ENCODE data around the gene ME3.

The ME3 gene

DNA sequence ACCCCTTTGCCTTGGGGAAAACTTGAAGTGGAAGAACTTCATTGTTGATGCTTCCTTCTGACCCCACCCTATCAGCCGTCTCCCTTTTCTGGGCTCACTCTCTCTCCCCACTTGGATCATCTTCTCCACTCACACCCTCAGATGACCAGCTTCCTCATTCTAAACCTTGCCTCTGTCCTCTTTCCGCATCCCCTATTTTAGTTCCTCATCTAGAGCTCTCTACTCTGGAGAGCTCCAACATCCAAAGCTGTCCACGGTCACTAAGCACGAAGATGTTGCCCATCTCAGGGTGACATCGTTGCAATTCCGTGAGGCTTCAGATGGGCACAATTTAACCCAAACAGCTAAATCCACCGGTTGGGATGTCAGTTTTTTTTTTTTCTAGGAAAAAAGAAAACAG, 31.6 kb upstream of the ME3 start:
- peak in 2 of 3 donors; percentile 10 to 17 for DNase-seq
- H3K9me3 ChIP-seq (ENCODE audit: control extremely low read depth in 1 of 5, control insufficient read depth in 4 of 5, insufficient read depth in 2 of 5, low read depth in 1 of 5, low read length in 4 of 5): no peaks in the 10 kb centered on the region
- no peaks in the 10 kb centered on the region for H3K4me1 ChIP-seq (ENCODE audit: control extremely low read depth in 1 of 4, control insufficient read depth in 4 of 4, insufficient read depth in 4 of 4, low read length in 3 of 4)
- H3K4me3 ChIP-seq (ENCODE audit: control insufficient read depth in 1 of 7, extremely low read depth in 1 of 7, insufficient read depth in 4 of 7, low read depth in 2 of 7, low read length in 6 of 7): no peak overlapping the region
- H3K36me3 ChIP-seq (ENCODE audit: control insufficient read depth in 4 of 4, insufficient read depth in 4 of 4, low read length in 3 of 4): peaks cover 0 to 2% (median 0%) of the 10 kb centered on the region in 4 experiments
- H3K27ac ChIP-seq (ENCODE audit: insufficient read depth in 1 of 2, low read depth in 1 of 2, low read length in 2 of 2, poor library complexity in 1 of 2, severe bottlenecking in 2 of 2): no peak overlapping the region
- ChIA-PET POLR2A (no interaction called here), CTCF (no interaction called here)
- WGBS (ENCODE audit: insufficient coverage): 90% methylated on average over 6 of the region's 7 CpGs
- no peaks in the 10 kb centered on the region for H3K27me3 ChIP-seq (replicated peaks in 2 of 5; ENCODE audit: control insufficient read depth in 4 of 5, insufficient read depth in 5 of 5, low read length in 4 of 5)

- ChIA-PET POLR2A (no interaction called here), CTCF (no interaction called here)
- Histone ChIP-seq H3K27me3 (replicated peaks in 2 of 5; ENCODE audit: control insufficient read depth in 4 of 5, insufficient read depth in 5 of 5, low read length in 4 of 5) (no peaks in the 10 kb centered on the region), H3K4me1 (ENCODE audit: control extremely low read depth in 1 of 4, control insufficient read depth in 4 of 4, insufficient read depth in 4 of 4, low read length in 3 of 4) (no peaks in the 10 kb centered on the region), H3K36me3 (ENCODE audit: control insufficient read depth in 4 of 4, insufficient read depth in 4 of 4, low read length in 3 of 4) (peaks cover 0 to 2% (median 0%) of the 10 kb centered on the region in 4 experiments), H3K27ac (ENCODE audit: insufficient read depth in 1 of 2, low read depth in 1 of 2, low read length in 2 of 2, poor library complexity in 1 of 2, severe bottlenecking in 2 of 2) (no peak overlapping the region), H3K4me3 (ENCODE audit: control insufficient read depth in 1 of 7, extremely low read depth in 1 of 7, insufficient read depth in 4 of 7, low read depth in 2 of 7, low read length in 6 of 7) (no peak overlapping the region), H3K9me3 (ENCODE audit: control extremely low read depth in 1 of 5, control insufficient read depth in 4 of 5, insufficient read depth in 2 of 5, low read depth in 1 of 5, low read length in 4 of 5) (no peaks in the 10 kb centered on the region)
- WGBS (ENCODE audit: insufficient coverage): 82% methylated on average over 2 of the region's 4 CpGs
- DNase-seq: no peak
Observed at GRCh38 chr11:86702220-86702983, 30.0 kb upstream of the ME3 start.

- no peaks in the 10 kb centered on the region for H3K9me3 ChIP-seq (ENCODE audit: control extremely low read depth in 1 of 5, control insufficient read depth in 4 of 5, insufficient read depth in 2 of 5, low read depth in 1 of 5, low read length in 4 of 5)
- peaks cover 0 to 8% (median 0%) of the 10 kb centered on the region in 4 experiments for H3K4me1 ChIP-seq (ENCODE audit: control extremely low read depth in 1 of 4, control insufficient read depth in 4 of 4, insufficient read depth in 4 of 4, low read length in 3 of 4)
- H3K36me3 ChIP-seq (ENCODE audit: control insufficient read depth in 4 of 4, insufficient read depth in 4 of 4, low read length in 3 of 4): peaks cover 0 to 2% (median 0%) of the 10 kb centered on the region in 4 experiments
- H3K4me3 ChIP-seq (ENCODE audit: control insufficient read depth in 1 of 7, extremely low read depth in 1 of 7, insufficient read depth in 4 of 7, low read depth in 2 of 7, low read length in 6 of 7): no peak overlapping the region
- no CpG with 5 or more reads among the region's 1 CpG for WGBS (ENCODE audit: insufficient coverage)
- CTCF ChIA-PET: interaction anchor here (1.0 kb wide), 1 partner anchor 15 kb away, joined by 4 read pairs; no protein-coding TSS in a partner anchor
- no peak for DNase-seq
- H3K27ac ChIP-seq (ENCODE audit: insufficient read depth in 1 of 2, low read depth in 1 of 2, low read length in 2 of 2, poor library complexity in 1 of 2, severe bottlenecking in 2 of 2): no peak overlapping the region
- POLR2A ChIA-PET: no interaction called here
- H3K27me3 ChIP-seq (replicated peaks in 2 of 5; ENCODE audit: control insufficient read depth in 4 of 5, insufficient read depth in 5 of 5, low read length in 4 of 5): no peaks in the 10 kb centered on the region
Observed at GRCh38 chr11:86699040-86699791, 26.8 kb upstream of the ME3 start.

DNA sequence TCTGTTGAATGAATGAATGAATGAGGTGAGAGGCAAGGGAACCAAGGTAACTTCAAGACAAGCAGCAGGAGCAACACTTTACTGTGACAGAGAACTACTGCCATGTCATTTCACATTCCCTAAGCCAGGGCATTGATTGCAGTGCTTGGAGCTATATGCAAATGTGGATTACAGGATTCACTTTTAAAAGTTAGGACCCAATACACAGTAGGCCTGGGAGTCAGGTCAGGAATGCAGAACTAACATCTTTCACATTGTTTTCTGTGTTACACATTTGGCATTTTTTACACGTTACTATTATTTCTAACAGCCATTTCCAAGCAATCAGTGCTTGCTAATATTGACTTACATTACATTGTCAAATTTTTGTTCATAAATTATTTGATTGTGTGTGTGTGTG, 26.2 kb upstream of the ME3 start:
- peaks cover 0 to 2% (median 0%) of the 10 kb centered on the region in 4 experiments for H3K36me3 ChIP-seq (ENCODE audit: control insufficient read depth in 4 of 4, insufficient read depth in 4 of 4, low read length in 3 of 4)
- ChIA-PET CTCF (no interaction called here), POLR2A (no interaction called here)
- no peaks in the 10 kb centered on the region for H3K9me3 ChIP-seq (ENCODE audit: control extremely low read depth in 1 of 5, control insufficient read depth in 4 of 5, insufficient read depth in 2 of 5, low read depth in 1 of 5, low read length in 4 of 5)
- H3K4me1 ChIP-seq (ENCODE audit: control extremely low read depth in 1 of 4, control insufficient read depth in 4 of 4, insufficient read depth in 4 of 4, low read length in 3 of 4): peaks cover 0 to 8% (median 0%) of the 10 kb centered on the region in 4 experiments
- WGBS (ENCODE audit: insufficient coverage): no CpG with 5 or more reads among the region's 1 CpG
- H3K27me3 ChIP-seq (replicated peaks in 2 of 5; ENCODE audit: control insufficient read depth in 4 of 5, insufficient read depth in 5 of 5, low read length in 4 of 5): no peaks in the 10 kb centered on the region
- no peak overlapping the region for H3K27ac ChIP-seq (ENCODE audit: insufficient read depth in 1 of 2, low read depth in 1 of 2, low read length in 2 of 2, poor library complexity in 1 of 2, severe bottlenecking in 2 of 2)
- no peak for DNase-seq
- H3K4me3 ChIP-seq (ENCODE audit: control insufficient read depth in 1 of 7, extremely low read depth in 1 of 7, insufficient read depth in 4 of 7, low read depth in 2 of 7, low read length in 6 of 7): no peak overlapping the region

- no peak overlapping the region for H3K4me3 ChIP-seq (ENCODE audit: control insufficient read depth in 1 of 7, extremely low read depth in 1 of 7, insufficient read depth in 4 of 7, low read depth in 2 of 7, low read length in 6 of 7)
- H3K36me3 ChIP-seq (ENCODE audit: control insufficient read depth in 4 of 4, insufficient read depth in 4 of 4, low read length in 3 of 4): peaks cover 0 to 2% (median 0%) of the 10 kb centered on the region in 4 experiments
- H3K27me3 ChIP-seq (replicated peaks in 2 of 5; ENCODE audit: control insufficient read depth in 4 of 5, insufficient read depth in 5 of 5, low read length in 4 of 5): no peaks in the 10 kb centered on the region
- peaks cover 0 to 8% (median 0%) of the 10 kb centered on the region in 4 experiments for H3K4me1 ChIP-seq (ENCODE audit: control extremely low read depth in 1 of 4, control insufficient read depth in 4 of 4, insufficient read depth in 4 of 4, low read length in 3 of 4)
- POLR2A ChIA-PET: no interaction called here
- H3K27ac ChIP-seq (ENCODE audit: insufficient read depth in 1 of 2, low read depth in 1 of 2, low read length in 2 of 2, poor library complexity in 1 of 2, severe bottlenecking in 2 of 2): no peak overlapping the region
- CTCF ChIA-PET: interaction anchor here (1.5 to 3.2 kb wide), 2 partner anchors 15 to 64 kb away, joined by 4 to 18 read pairs; no protein-coding TSS in a partner anchor
- no peaks in the 10 kb centered on the region for H3K9me3 ChIP-seq (ENCODE audit: control extremely low read depth in 1 of 5, control insufficient read depth in 4 of 5, insufficient read depth in 2 of 5, low read depth in 1 of 5, low read length in 4 of 5)
- no peak for DNase-seq
- WGBS (ENCODE audit: insufficient coverage): 100% methylated on average over 1 of the region's 1 CpG
Observed at GRCh38 chr11:86696451-86696850, 24.0 kb upstream of the ME3 start.

- CTCF ChIA-PET: interaction anchor here (1.5 to 3.2 kb wide), 2 partner anchors 15 to 64 kb away, joined by 4 to 18 read pairs; no protein-coding TSS in a partner anchor
Observed at GRCh38 chr11:86696004-86696403, 23.6 kb upstream of the ME3 start.

DNA sequence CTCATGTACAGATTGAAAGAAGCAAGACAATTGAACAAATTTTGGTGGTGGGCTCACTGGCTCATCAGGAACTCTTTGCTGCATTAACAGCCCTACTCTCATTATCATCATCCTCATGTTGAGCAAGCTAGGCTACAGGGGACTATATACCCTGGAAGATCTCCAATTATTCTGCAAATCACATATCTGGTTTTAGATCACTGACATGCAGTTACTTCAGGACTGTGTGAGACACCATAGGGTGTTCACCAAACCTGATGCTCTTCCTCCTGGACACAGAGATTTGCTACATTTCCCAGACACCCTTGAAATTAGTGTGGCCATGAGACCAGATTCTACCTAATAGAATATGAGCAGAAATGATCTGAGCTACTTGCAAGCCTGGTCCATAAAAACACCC, 23.0 kb upstream of the ME3 start:
- H3K36me3 ChIP-seq (ENCODE audit: control insufficient read depth in 4 of 4, insufficient read depth in 4 of 4, low read length in 3 of 4): peaks cover 0 to 2% (median 0%) of the 10 kb centered on the region in 4 experiments
- CTCF ChIA-PET: interaction anchor here (1.3 to 3.2 kb wide), 3 partner anchors 14 to 65 kb away, joined by 3 to 18 read pairs (median 4); no protein-coding TSS in a partner anchor
- H3K27me3 ChIP-seq (replicated peaks in 2 of 5; ENCODE audit: control insufficient read depth in 4 of 5, insufficient read depth in 5 of 5, low read length in 4 of 5): no peaks in the 10 kb centered on the region
- H3K4me3 ChIP-seq (ENCODE audit: control insufficient read depth in 1 of 7, extremely low read depth in 1 of 7, insufficient read depth in 4 of 7, low read depth in 2 of 7, low read length in 6 of 7): no peak overlapping the region
- H3K9me3 ChIP-seq (ENCODE audit: control extremely low read depth in 1 of 5, control insufficient read depth in 4 of 5, insufficient read depth in 2 of 5, low read depth in 1 of 5, low read length in 4 of 5): no peaks in the 10 kb centered on the region
- H3K27ac ChIP-seq (ENCODE audit: insufficient read depth in 1 of 2, low read depth in 1 of 2, low read length in 2 of 2, poor library complexity in 1 of 2, severe bottlenecking in 2 of 2): no peak overlapping the region
- POLR2A ChIA-PET: no interaction called here
- H3K4me1 ChIP-seq (ENCODE audit: control extremely low read depth in 1 of 4, control insufficient read depth in 4 of 4, insufficient read depth in 4 of 4, low read length in 3 of 4): peaks cover 0 to 8% (median 0%) of the 10 kb centered on the region in 4 experiments
- DNase-seq: no peak

More at GRCh38 chr11:86696004-86696403, 23.6 kb upstream of the ME3 start:
- peak in 1 of 3 donors; percentile 37 for DNase-seq
- peaks cover 0 to 2% (median 0%) of the 10 kb centered on the region in 4 experiments for H3K36me3 ChIP-seq (ENCODE audit: control insufficient read depth in 4 of 4, insufficient read depth in 4 of 4, low read length in 3 of 4)
- WGBS (ENCODE audit: insufficient coverage): no CpG with 5 or more reads among the region's 1 CpG
- no peaks in the 10 kb centered on the region for H3K27me3 ChIP-seq (replicated peaks in 2 of 5; ENCODE audit: control insufficient read depth in 4 of 5, insufficient read depth in 5 of 5, low read length in 4 of 5)
- peaks cover 0 to 8% (median 0%) of the 10 kb centered on the region in 4 experiments for H3K4me1 ChIP-seq (ENCODE audit: control extremely low read depth in 1 of 4, control insufficient read depth in 4 of 4, insufficient read depth in 4 of 4, low read length in 3 of 4)
- H3K9me3 ChIP-seq (ENCODE audit: control extremely low read depth in 1 of 5, control insufficient read depth in 4 of 5, insufficient read depth in 2 of 5, low read depth in 1 of 5, low read length in 4 of 5): no peaks in the 10 kb centered on the region
- no peak overlapping the region for H3K4me3 ChIP-seq (ENCODE audit: control insufficient read depth in 1 of 7, extremely low read depth in 1 of 7, insufficient read depth in 4 of 7, low read depth in 2 of 7, low read length in 6 of 7)
- no peak overlapping the region for H3K27ac ChIP-seq (ENCODE audit: insufficient read depth in 1 of 2, low read depth in 1 of 2, low read length in 2 of 2, poor library complexity in 1 of 2, severe bottlenecking in 2 of 2)
- POLR2A ChIA-PET: no interaction called here

Measured in common myeloid progenitor, CD34-positive (primary cell).